DOHH2 (cell line): ENCODE data around the gene KATNBL1.
"Not testable (repeated sequence)": the region's sequence is repeated elsewhere in the genome, so short reads cannot be mapped to it uniquely, and the experiment has no call there.

ENCODE experiments used
- H3F3A ChIP-seq: fragments of 200-600 bp; sonication (generic), shearing (Covaris generic); 2 replicates; pipeline ENCODE4 v1.6.0; 2016; ENCODE audit warnings: antibody characterized with exemption, mild to moderate bottlenecking; ENCODE audit not compliant: control insufficient read depth, insufficient read depth
- H3K27ac ChIP-seq: fragments of 200-600 bp; sonication (generic); 2 replicates; pipeline ENCODE4 v1.5.1; 2014; ENCODE audit warnings: low read depth, mild to moderate bottlenecking, low read length, moderate library complexity
- H3K27me3 ChIP-seq: fragments of 200-600 bp; sonication (generic); 2 replicates; pipeline ENCODE4 v1.6.1; 2014; ENCODE audit warnings: mild to moderate bottlenecking, low read length, mixed read lengths; ENCODE audit not compliant: control insufficient read depth
- H3K36me3 ChIP-seq: fragments of 200-600 bp; sonication (generic); 2 replicates; pipeline ENCODE4 v1.6.1; 2014; ENCODE audit warnings: mild to moderate bottlenecking, low read length, moderate library complexity, mixed read lengths; ENCODE audit not compliant: control insufficient read depth
- H3K4me1 ChIP-seq: fragments of 200-600 bp; sonication (generic); 2 replicates; pipeline ENCODE4 v1.6.1; 2014; ENCODE audit warnings: mild to moderate bottlenecking, low read length, mixed read lengths; ENCODE audit not compliant: control insufficient read depth
- H3K4me2 ChIP-seq: fragments of 200-600 bp; sonication (generic); 2 replicates; pipeline ENCODE4 v1.6.0; 2014; ENCODE audit warnings: mild to moderate bottlenecking, low read length, moderate library complexity
- H3K4me3 ChIP-seq: fragments of 200-600 bp; sonication (generic); 2 replicates; pipeline ENCODE4 v1.5.1; 2014; ENCODE audit warnings: mild to moderate bottlenecking, low read length, mixed read lengths
- H3K79me2 ChIP-seq: fragments of 200-600 bp; sonication (generic); 2 replicates; pipeline ENCODE4 v1.6.1; 2014; ENCODE audit warnings: mild to moderate bottlenecking, low read length, mixed read lengths; ENCODE audit not compliant: control insufficient read depth
- H3K9me2 ChIP-seq: fragments of 200-600 bp; sonication (generic); replicated peaks from 2 replicates; pipeline ENCODE4 v1.6.1; 2014; ENCODE audit warnings: mild to moderate bottlenecking, low read length, mixed read lengths; ENCODE audit not compliant: control insufficient read depth
- H3K9me3 ChIP-seq: fragments of 200-600 bp; sonication (generic); 2 replicates; pipeline ENCODE4 v1.6.1; 2014; ENCODE audit warnings: antibody characterized with exemption, low read length, mixed read lengths; ENCODE audit not compliant: control insufficient read depth, insufficient read depth
- H4K20me1 ChIP-seq: fragments of 200-600 bp; sonication (generic); 2 replicates; pipeline ENCODE4 v1.6.0; 2014; ENCODE audit warnings: low read depth, mild to moderate bottlenecking, antibody characterized with exemption, low read length, moderate library complexity; ENCODE audit not compliant: control insufficient read depth, insufficient read depth
- EZH2phosphoT487 ChIP-seq: fragments of 200-600 bp; sonication (generic); IDR thresholded peaks from 2 replicates; pipeline ENCODE4 v1.6.1; 2017; ENCODE audit warnings: borderline replicate concordance, mild to moderate bottlenecking, antibody characterized with exemption, low read length, moderate library complexity, mixed read lengths
- TF ChIP-seq, protein P1 (sequence below): fragments of 200-600 bp; sonication (generic); IDR thresholded peaks from one replicate; pipeline ENCODE4 v1.5.1; 2014; ENCODE audit warnings: antibody characterized with exemption, mild to moderate bottlenecking, low read depth, low read length; ENCODE audit not compliant: poor library complexity, severe bottlenecking

KATNBL1 gene

DNA sequence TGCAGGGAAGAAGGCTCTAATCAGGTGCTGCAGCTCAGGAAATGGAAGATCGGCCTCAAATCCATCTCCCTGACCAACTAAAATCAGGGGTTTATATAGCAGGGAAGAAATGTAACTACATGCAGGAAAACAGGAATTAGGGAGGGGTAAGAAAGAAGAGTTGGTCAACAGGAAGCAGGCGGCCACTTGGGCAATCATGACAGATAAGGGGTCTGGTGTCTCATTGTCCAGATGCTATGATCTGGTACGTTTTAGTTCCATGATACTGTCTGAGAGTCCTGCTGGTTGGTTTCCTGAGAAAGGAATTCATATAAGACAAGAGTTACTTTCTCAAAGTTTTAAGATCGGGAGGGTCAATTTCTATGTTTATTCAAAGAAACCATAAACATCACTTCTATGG lies 24.2 kb downstream of the KATNBL1 start:
- Histone ChIP-seq H3K4me1 (peaks cover 15% of the 10 kb centered on the region), H4K20me1 (peaks cover 4% of the 10 kb centered on the region; the same call in 1 of the 2 replicates), H3K4me2 (no peak overlapping the region), H3K79me2 (peaks cover 75% of the 10 kb centered on the region), H3K27me3 (no peaks in the 10 kb centered on the region), H3K36me3 (peaks cover 3% of the 10 kb centered on the region; the same call in 1 of the 2 replicates), H3F3A (peaks cover 6% of the 10 kb centered on the region; the same call in 1 of the 2 replicates), H3K4me3 (no peak overlapping the region), H3K9me3 (no peaks in the 10 kb centered on the region), H3K9me2 (no peaks in the 10 kb centered on the region), H3K27ac (no peak overlapping the region)
- TF ChIP-seq EZH2phosphoT487 = no peak
- TF ChIP-seq, protein P1, sequence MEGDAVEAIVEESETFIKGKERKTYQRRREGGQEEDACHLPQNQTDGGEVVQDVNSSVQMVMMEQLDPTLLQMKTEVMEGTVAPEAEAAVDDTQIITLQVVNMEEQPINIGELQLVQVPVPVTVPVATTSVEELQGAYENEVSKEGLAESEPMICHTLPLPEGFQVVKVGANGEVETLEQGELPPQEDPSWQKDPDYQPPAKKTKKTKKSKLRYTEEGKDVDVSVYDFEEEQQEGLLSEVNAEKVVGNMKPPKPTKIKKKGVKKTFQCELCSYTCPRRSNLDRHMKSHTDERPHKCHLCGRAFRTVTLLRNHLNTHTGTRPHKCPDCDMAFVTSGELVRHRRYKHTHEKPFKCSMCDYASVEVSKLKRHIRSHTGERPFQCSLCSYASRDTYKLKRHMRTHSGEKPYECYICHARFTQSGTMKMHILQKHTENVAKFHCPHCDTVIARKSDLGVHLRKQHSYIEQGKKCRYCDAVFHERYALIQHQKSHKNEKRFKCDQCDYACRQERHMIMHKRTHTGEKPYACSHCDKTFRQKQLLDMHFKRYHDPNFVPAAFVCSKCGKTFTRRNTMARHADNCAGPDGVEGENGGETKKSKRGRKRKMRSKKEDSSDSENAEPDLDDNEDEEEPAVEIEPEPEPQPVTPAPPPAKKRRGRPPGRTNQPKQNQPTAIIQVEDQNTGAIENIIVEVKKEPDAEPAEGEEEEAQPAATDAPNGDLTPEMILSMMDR = no peak

DNA sequence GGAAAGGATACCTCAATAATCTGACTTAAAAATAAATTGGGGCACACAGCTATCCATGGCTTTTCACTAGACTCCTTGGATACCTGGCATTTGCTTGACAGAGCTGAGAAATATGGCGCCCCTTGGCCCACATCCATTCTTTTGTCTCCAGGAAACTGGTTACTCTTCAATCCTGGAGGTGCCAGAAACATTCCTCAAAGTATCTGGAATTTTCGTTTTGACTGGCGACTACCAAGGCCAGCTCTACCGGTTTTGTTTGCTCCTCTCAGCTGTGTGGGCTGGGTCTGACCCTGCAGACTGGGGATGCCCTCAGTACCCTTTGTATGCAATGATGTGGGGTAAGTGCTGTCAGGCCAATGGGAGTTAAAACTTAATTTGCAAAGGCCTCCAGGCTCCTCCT lies 27.0 kb downstream of the KATNBL1 start:
- 0 out of 2 replicates have a peak, but pooled peaks cover 3% of the 10 kb centered on the region for H3K36me3 ChIP-seq
- no peaks in the 10 kb centered on the region for H3K9me3 ChIP-seq
- no peaks in the 10 kb centered on the region for H3K9me2 ChIP-seq
- H3K4me2 ChIP-seq = no peak overlapping the region
- TF ChIP-seq, protein P1 = no peak
- TF ChIP-seq EZH2phosphoT487 = no peak
- H3F3A ChIP-seq = no peaks in the 10 kb centered on the region
- H3K4me1 ChIP-seq = no peaks in the 10 kb centered on the region
- no peaks in the 10 kb centered on the region for H3K27me3 ChIP-seq
- no peak overlapping the region for H3K27ac ChIP-seq
- H3K79me2 ChIP-seq = peaks cover 64% of the 10 kb centered on the region
- H3K4me3 ChIP-seq = no peak overlapping the region
- H4K20me1 ChIP-seq = no peaks in the 10 kb centered on the region

DNA sequence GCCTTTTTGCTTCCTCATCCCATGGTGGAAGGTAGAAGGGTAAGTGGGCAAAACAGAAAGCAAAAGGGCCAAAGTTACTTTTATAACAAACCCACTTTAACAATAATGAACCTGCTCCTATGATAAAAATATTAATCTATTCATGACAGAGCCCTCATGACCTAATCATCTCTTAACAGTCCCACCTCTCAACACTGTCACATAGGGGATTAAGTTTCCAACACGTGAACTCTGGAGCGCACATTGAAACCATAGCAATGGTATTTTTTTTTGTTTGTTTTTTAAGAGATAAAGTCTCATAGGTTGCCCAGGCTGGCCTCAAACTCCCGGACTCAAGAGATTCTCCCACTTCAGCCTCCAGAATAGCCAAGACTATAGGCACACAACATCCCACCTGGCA lies 30.7 kb downstream of the KATNBL1 start:
- Histone ChIP-seq H3K36me3 (no peaks in the 10 kb centered on the region; the same call in 1 of the 2 replicates), H4K20me1 (no peaks in the 10 kb centered on the region), H3K79me2 (peaks cover 57% of the 10 kb centered on the region), H3K9me2 (no peaks in the 10 kb centered on the region), H3K4me3 (no peak overlapping the region), H3K27me3 (no peaks in the 10 kb centered on the region), H3K27ac (no peak overlapping the region), H3K4me1 (no peaks in the 10 kb centered on the region), H3F3A (no peaks in the 10 kb centered on the region), H3K9me3 (peaks cover 5% of the 10 kb centered on the region; the same call in 1 of the 2 replicates), H3K4me2 (no peak overlapping the region)
- TF ChIP-seq EZH2phosphoT487 = no peak
- TF ChIP-seq, protein P1 = no peak

DNA sequence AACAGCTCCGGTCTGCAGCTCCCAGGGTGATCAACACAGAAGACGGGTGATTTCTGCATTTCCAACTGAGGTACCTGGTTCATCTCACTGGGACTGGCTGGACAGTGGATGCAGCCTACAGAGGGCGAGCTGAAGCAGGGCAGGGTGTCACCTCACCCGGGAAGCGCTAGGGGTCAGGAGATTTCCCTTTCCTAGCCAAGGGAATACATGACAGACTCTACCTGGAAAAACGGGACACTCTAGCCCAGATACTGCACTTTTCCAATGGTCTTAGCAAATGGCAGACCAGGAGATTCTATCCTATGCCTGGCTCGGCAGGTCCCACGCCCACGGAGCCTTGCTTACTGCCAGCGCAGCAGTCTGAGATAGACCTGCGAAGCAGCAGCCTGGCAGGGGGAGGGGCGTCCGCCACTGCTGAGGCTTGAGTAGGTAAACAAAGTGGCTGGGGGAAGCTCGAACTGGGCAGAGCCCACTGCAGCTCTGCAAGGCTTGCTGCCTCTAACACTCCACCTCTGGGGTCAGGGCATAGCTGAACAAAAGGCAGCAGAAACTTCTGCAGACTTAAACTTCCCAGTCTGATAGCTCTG lies 43.8 kb downstream of the KATNBL1 start:
- H4K20me1 ChIP-seq, H3K27me3 ChIP-seq, H3K9me2 ChIP-seq, H3K4me3 ChIP-seq, H3K4me1 ChIP-seq, H3K27ac ChIP-seq, H3K4me2 ChIP-seq, H3F3A ChIP-seq: not testable (repeated sequence)
- H3K79me2 ChIP-seq = peaks cover 43% of the 10 kb centered on the region
- H3K9me3 ChIP-seq = peaks cover 22% of the 10 kb centered on the region; the same call in 1 of the 2 replicates
- H3K36me3 ChIP-seq = peaks cover 26% of the 10 kb centered on the region
